Endothelial cell of umbilical vein (primary cell): ENCODE measurements around the gene DAGLB. TPM values are rescaled to one million over a fixed set of nuclear protein-coding genes. Genes with fewer than 3 reads are reported as not detected.

ENCODE experiments used
- BruUV-seq: library from RNA; stranded (reverse); fragments of 400-500 nt; replicated peaks from 2 replicates; lab custom pipeline; 2021; lab: Mats Ljungman, UMichigan
- CTCF ChIA-PET: fragments of 300-600, 350-600 bp; sonication (Branson Sonifier 250); formaldehyde crosslinking; loops from one replicate; lab custom pipeline; 2021; ENCODE audit warnings: antibody characterized with exemption, inconsistent platforms; lab: Charles Lee
- POLR2A ChIA-PET: fragments of 300-600, 350-600 bp; sonication (Branson Sonifier 250); formaldehyde crosslinking; loops from one replicate; lab custom pipeline; 2021; ENCODE audit warnings: antibody characterized with exemption, inconsistent platforms; lab: Charles Lee
- DNase-seq: peaks from one replicate; pipeline ENCODE4 v3.0.0-alpha.2; 2011; ENCODE audit warnings: low read depth, low spot score
- FAIRE-seq: peaks from 2 replicates; lab custom pipeline; 2011; peaks lifted over from hg19 to GRCh38; lab: Jason Lieb, UNC
- H2AFZ ChIP-seq: 2 replicates; pipeline ENCODE4 v1.6.0; 2012; ENCODE audit warnings: low read depth, low read length, control low read depth, inconsistent platforms
- H3K27ac ChIP-seq: 2 replicates; pipeline ENCODE4 v1.5.1; 2011; ENCODE audit warnings: low read depth, mild to moderate bottlenecking, control low read depth, low read length, moderate library complexity; ENCODE audit not compliant: insufficient read depth
- H3K27me3 ChIP-seq, 2 experiments: 2 replicates each; pipeline versions ENCODE4 v1.6.0 to v1.6.1; 2011; ENCODE audit warnings: low read length in 2 of 2, mixed read lengths in 1 of 2; ENCODE audit not compliant: control insufficient read depth in 2 of 2, insufficient read depth in 2 of 2
- H3K36me3 ChIP-seq, 2 experiments: 2 replicates in 1 of 2; 3 replicates in 1 of 2; pipeline ENCODE4 v1.5.1; 2011; ENCODE audit warnings: low read length in 2 of 2, mild to moderate bottlenecking in 1 of 2, moderate library complexity in 1 of 2; ENCODE audit not compliant: control insufficient read depth in 2 of 2, insufficient read depth in 2 of 2; ENCODE audit errors: extremely low read depth in 1 of 2
- H3K4me1 ChIP-seq: 3 replicates; pipeline ENCODE4 v1.5.1; 2011; ENCODE audit warnings: mild to moderate bottlenecking, low read length; ENCODE audit not compliant: control insufficient read depth, insufficient read depth; ENCODE audit errors: extremely low read depth
- H3K4me2 ChIP-seq: 2 replicates; pipeline ENCODE4 v1.6.1; 2011; ENCODE audit warnings: low read length, control low read depth, mixed read lengths; ENCODE audit not compliant: insufficient read depth
- H3K4me3 ChIP-seq, 3 experiments: fragments of 200-600 bp in 1 of 3; sonication (generic), shearing (Covaris generic) in 1 of 3; replicated peaks in 1 of 3; 2 replicates each; pipeline ENCODE4 v1.5.1; 2011 to 2016; ENCODE audit warnings: control low read depth in 3 of 3, low read length in 3 of 3, mild to moderate bottlenecking in 2 of 3, inconsistent platforms in 1 of 3, low read depth in 1 of 3, moderate library complexity in 1 of 3; ENCODE audit not compliant: insufficient read depth in 1 of 3
- H3K79me2 ChIP-seq: 2 replicates; pipeline ENCODE4 v1.6.0; 2012; ENCODE audit warnings: low read length, inconsistent platforms; ENCODE audit not compliant: control insufficient read depth, insufficient read depth
- H3K9ac ChIP-seq: replicated peaks from 2 replicates; pipeline ENCODE3; 2011; ENCODE audit warnings: low read length, control low read depth; ENCODE audit not compliant: insufficient read depth; ENCODE audit errors: extremely low read depth
- H3K9me1 ChIP-seq: replicated peaks from 3 replicates; pipeline ENCODE4 v1.6.0; 2011; ENCODE audit warnings: mild to moderate bottlenecking, low read length; ENCODE audit not compliant: control insufficient read depth, insufficient read depth; ENCODE audit errors: extremely low read depth
- H3K9me3 ChIP-seq: replicated peaks from 2 replicates; pipeline ENCODE4 v1.5.1; 2012; ENCODE audit warnings: low read length, inconsistent platforms; ENCODE audit not compliant: control insufficient read depth, insufficient read depth
- H4K20me1 ChIP-seq: replicated peaks from 2 replicates; pipeline ENCODE3; 2011; ENCODE audit warnings: mild to moderate bottlenecking, low read length; ENCODE audit not compliant: control insufficient read depth, insufficient read depth; ENCODE audit errors: extremely low read depth
- CTCF ChIP-seq, 2 donors: IDR thresholded peaks; 1 replicate in 1 of 2; 2 replicates in 1 of 2; pipeline ENCODE4 v1.5.1; 2011; ENCODE audit warnings: low read length in 2 of 2, mild to moderate bottlenecking in 2 of 2, moderate library complexity in 2 of 2, control low read depth in 1 of 2, inconsistent platforms in 1 of 2, low read depth in 1 of 2; ENCODE audit not compliant: insufficient read depth in 1 of 2; ENCODE audit errors: extremely low read depth in 1 of 2
- EZH2 ChIP-seq: IDR thresholded peaks from 2 replicates; pipeline ENCODE4 v1.6.1; 2012; ENCODE audit warnings: borderline replicate concordance, low read depth, mild to moderate bottlenecking, moderate library complexity, low read length, inconsistent platforms; ENCODE audit not compliant: severe bottlenecking
- FOS ChIP-seq: IDR thresholded peaks from 2 replicates; pipeline ENCODE4 v1.6.1; 2011; ENCODE audit warnings: mild to moderate bottlenecking, low read length, moderate library complexity, borderline replicate concordance; ENCODE audit not compliant: insufficient read depth
- GATA2 ChIP-seq: IDR thresholded peaks from 2 replicates; pipeline ENCODE4 v1.7.0; 2011; ENCODE audit warnings: low read depth, mild to moderate bottlenecking, moderate library complexity, mixed read lengths, low read length; ENCODE audit not compliant: insufficient read length, insufficient read depth
- JUN ChIP-seq: IDR thresholded peaks from 2 replicates; pipeline ENCODE4 v1.6.1; 2011; ENCODE audit warnings: borderline replicate concordance, low read depth; ENCODE audit not compliant: insufficient read length, insufficient read depth
- MYC ChIP-seq: IDR thresholded peaks from one replicate; pipeline ENCODE4 v1.6.1; 2011; ENCODE audit warnings: mild to moderate bottlenecking, low read depth, low read length
- POLR2A ChIP-seq: IDR thresholded peaks from 2 replicates; pipeline ENCODE4 v1.6.1; 2012; ENCODE audit warnings: low read depth, mild to moderate bottlenecking, control low read depth, low read length
- POLR2AphosphoS5 ChIP-seq: IDR thresholded peaks from 2 replicates; pipeline ENCODE4 v1.6.1; 2012; ENCODE audit warnings: low read depth, mild to moderate bottlenecking, control low read depth, low read length, moderate library complexity; ENCODE audit not compliant: insufficient read depth
- dilution Hi-C: fragments of 300-500 bp; cut with MboI; formaldehyde crosslinking; loops from one replicate; pipeline ENCODE4 v1.15.0; 2019; ENCODE audit warnings: low sequenced_read_pairs; ENCODE audit not compliant: extremely low pct_ligation_motif_present
- intact Hi-C: fragments of 100-400 bp; cut with micrococcal nuclease; formaldehyde crosslinking; loops from one replicate; pipeline ENCODE4 v1.10.0; 2022
- polyA plus RNA-seq, 4 experiments: library from polyadenylated mRNA; depleted of rRNA in 3 of 4; stranded (reverse) in 3 of 4; unstranded in 1 of 4; fragments of >200 nt; gene quantifications; 2 replicates each; pipeline versions ENCODE4 v1.2.1 to v1.2.3, GENCODE V29; 2011 to 2012; ENCODE audit warnings: missing spikeins in 1 of 4
- total RNA-seq: library from RNA; stranded (reverse); gene quantifications from 2 replicates; pipeline ENCODE4 v1.2.3, GENCODE V29; 2021
- TF ChIP-seq, protein P1 (sequence below): IDR thresholded peaks from 2 replicates; pipeline ENCODE4 v1.6.1; 2011; ENCODE audit not compliant: insufficient read depth, insufficient read length

DAGLB gene
- total and polyA plus RNA-seq, 2 donors (not counting 3 experiments of a cell fraction or from before 2014, with no cell fraction given), result 28.2 to 48.2 TPM

DNA sequence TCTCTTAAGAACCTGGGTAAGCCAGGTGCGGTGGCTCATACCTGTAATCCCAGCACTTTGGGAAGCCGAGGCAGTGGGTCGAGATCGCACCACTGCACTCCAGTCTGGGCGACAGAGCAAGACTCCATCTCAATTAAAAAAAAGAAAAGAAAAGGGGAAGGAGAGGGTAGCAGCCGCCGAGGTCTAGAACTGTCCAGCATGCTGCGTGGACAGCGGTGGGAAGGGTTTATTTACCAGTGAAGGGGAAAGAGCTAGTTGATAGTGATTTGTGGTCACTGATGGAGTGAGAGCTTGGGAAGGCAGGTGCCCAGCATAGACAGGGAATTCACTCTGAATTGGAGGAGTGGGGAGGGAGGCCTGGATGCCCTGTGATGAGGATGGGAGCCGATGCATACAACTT is 43.4 kb upstream of the DAGLB start:
- peaks cover 4 to 6% of the 10 kb centered on the region in 2 experiments for H3K27me3 ChIP-seq
- FAIRE-seq (no peak), DNase-seq (no peak)
- H4K20me1 ChIP-seq, result no peaks in the 10 kb centered on the region
- no peaks in the 10 kb centered on the region for H3K36me3 ChIP-seq
- H3K9ac ChIP-seq, result no peak overlapping the region
- POLR2A ChIA-PET, result no interaction called here
- BruUV-seq, result no TSS peak
- TF ChIP-seq JUN (no peak), MYC (no peak), GATA2 (no peak), POLR2A (no peak), EZH2 (no peak), POLR2AphosphoS5 (no peak), CTCF (IDR thresholded peaks at IDR 0.05; ENCODE audit: extremely low read depth in 1 of 2, insufficient read depth in 1 of 2, low read depth in 1 of 2, low read length in 2 of 2) (no peak), FOS (no peak)
- TF ChIP-seq, protein P1, sequence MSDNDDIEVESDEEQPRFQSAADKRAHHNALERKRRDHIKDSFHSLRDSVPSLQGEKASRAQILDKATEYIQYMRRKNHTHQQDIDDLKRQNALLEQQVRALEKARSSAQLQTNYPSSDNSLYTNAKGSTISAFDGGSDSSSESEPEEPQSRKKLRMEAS, result no peak
- dilution Hi-C loops, result no loop called here
- H3K27ac ChIP-seq, result no peak overlapping the region
- no peak overlapping the region for H3K4me3 ChIP-seq
- no peaks in the 10 kb centered on the region for H3K79me2 ChIP-seq
- no peaks in the 10 kb centered on the region for H3K9me1 ChIP-seq
- CTCF ChIA-PET, result no interaction called here
- H3K4me2 ChIP-seq, result no peak overlapping the region
- H2AFZ ChIP-seq, result no peak overlapping the region
- H3K4me1 ChIP-seq, result no peaks in the 10 kb centered on the region
- intact Hi-C loops, result no loop called here
- H3K9me3 ChIP-seq, result no peaks in the 10 kb centered on the region
